GM23338 (cell line): Measurements from ENCODE around the gene PARP3. TPM values are rescaled to one million over a fixed set of nuclear protein-coding genes. Genes with fewer than 3 reads are reported as not detected.

Experiments
- ATAC-seq: fragments of 200-7000 bp; cut with Tn5 transposase; 3 replicates; pipeline ENCODE4 v1.9.1; 2020
- DNase-seq: peaks from one replicate; pipeline ENCODE4 v3.0.0-alpha.2; 2015; ENCODE audit warnings: low spot score
- H2AFZ ChIP-seq: fragments of 200-600 bp; sonication (generic); 2 replicates; pipeline ENCODE4 v1.8.0; 2016; ENCODE audit warnings: antibody characterized with exemption, mild to moderate bottlenecking, moderate library complexity
- H3F3A ChIP-seq: fragments of 200-600 bp; sonication (generic); replicated peaks from 2 replicates; pipeline ENCODE4 v1.8.0; 2017; ENCODE audit warnings: antibody characterized with exemption, mixed run types, low read depth
- H3K27ac ChIP-seq: fragments of 200-600 bp; sonication (generic); 2 replicates; pipeline ENCODE4 v1.6.1; 2016; ENCODE audit warnings: low read depth
- H3K27me3 ChIP-seq: fragments of 200-600 bp; sonication (generic); 2 replicates; pipeline ENCODE4 v1.8.0; 2016; ENCODE audit warnings: mild to moderate bottlenecking, mixed run types, moderate library complexity; ENCODE audit not compliant: insufficient read depth
- H3K36me3 ChIP-seq: fragments of 200-600 bp; sonication (generic); 2 replicates; pipeline ENCODE4 v1.8.0; 2016; ENCODE audit warnings: mild to moderate bottlenecking; ENCODE audit not compliant: insufficient read depth
- H3K4me1 ChIP-seq: fragments of 200-600 bp; sonication (generic); 2 replicates; pipeline ENCODE4 v1.8.0; 2016; ENCODE audit warnings: mild to moderate bottlenecking, moderate library complexity; ENCODE audit not compliant: insufficient read depth
- H3K4me2 ChIP-seq: fragments of 200-600 bp; sonication (generic); 2 replicates; pipeline ENCODE4 v1.7.1; 2017; ENCODE audit warnings: mixed run types
- H3K4me3 ChIP-seq: fragments of 200-600 bp; sonication (generic); 2 replicates; pipeline ENCODE4 v1.6.1; 2016; ENCODE audit warnings: mixed run types
- H3K79me2 ChIP-seq: fragments of 200-600 bp; sonication (generic); replicated peaks from 2 replicates; pipeline ENCODE4 v1.8.0; 2017; ENCODE audit warnings: mild to moderate bottlenecking; ENCODE audit not compliant: insufficient read depth
- H3K9me2 ChIP-seq: fragments of 200-600 bp; sonication (generic); 2 replicates; pipeline ENCODE4 v1.8.0; 2017; ENCODE audit not compliant: insufficient read depth
- H4K20me1 ChIP-seq: fragments of 200-600 bp; sonication (generic); replicated peaks from 2 replicates; pipeline ENCODE4 v1.8.0; 2017; ENCODE audit warnings: mild to moderate bottlenecking; ENCODE audit not compliant: insufficient read depth
- H3K27ac Mint-ChIP-seq: 2 replicates; pipeline ENCODE4 v1.8.0; 2020; ENCODE audit warnings: inconsistent platforms, mild to moderate bottlenecking, moderate library complexity, mixed read lengths
- H3K27me3 Mint-ChIP-seq: 3 replicates; pipeline ENCODE4 v1.8.0; 2022; ENCODE audit warnings: low read depth, mild to moderate bottlenecking, moderate library complexity, mixed read lengths, inconsistent platforms; ENCODE audit not compliant: insufficient read depth, poor library complexity
- H3K36me3 Mint-ChIP-seq: 3 replicates; pipeline ENCODE4 v1.8.0; 2021; ENCODE audit warnings: low read depth, mild to moderate bottlenecking, inconsistent platforms, moderate library complexity, mixed read lengths
- H3K4me1 Mint-ChIP-seq: 3 replicates; pipeline ENCODE4 v1.8.0; 2020; ENCODE audit warnings: mild to moderate bottlenecking, inconsistent platforms, mixed read lengths
- H3K4me3 Mint-ChIP-seq: 3 replicates; pipeline ENCODE4 v1.8.0; 2021; ENCODE audit warnings: moderate library complexity, mild to moderate bottlenecking, inconsistent platforms, mixed read lengths
- H3K9me3 Mint-ChIP-seq: 3 replicates; pipeline ENCODE4 v1.8.0; 2020; ENCODE audit warnings: moderate library complexity, mild to moderate bottlenecking, inconsistent platforms, mixed read lengths
- CREB1 ChIP-seq: fragments of 250-450 bp; sonication (Bioruptor Pico); IDR thresholded peaks from 2 replicates; pipeline ENCODE4 v1.5.0; 2020; ENCODE audit warnings: low read depth, mild to moderate bottlenecking, moderate library complexity
- CTCF ChIP-seq, 2 experiments: fragments of 200-600 bp in 1 of 2; sonication (generic) in 1 of 2; conservative IDR thresholded peaks; 2 replicates each; pipeline versions ENCODE4 v1.5.1 to v1.6.1; 2016 to 2017; ENCODE audit warnings: antibody characterized with exemption in 2 of 2, low read depth in 2 of 2, mild to moderate bottlenecking in 2 of 2, moderate library complexity in 1 of 2
- ETS1 ChIP-seq: IDR thresholded peaks from 2 replicates; pipeline ENCODE4 v1.6.1; 2016; ENCODE audit warnings: antibody characterized with exemption
- EZH2phosphoT487 ChIP-seq: fragments of 200-600 bp; sonication (generic); IDR thresholded peaks from one replicate; pipeline ENCODE4 v1.8.1; 2018; ENCODE audit warnings: antibody characterized with exemption; ENCODE audit not compliant: unreplicated experiment
- JUNB ChIP-seq: IDR thresholded peaks from one replicate; pipeline ENCODE4 v1.6.1; 2016; ENCODE audit warnings: antibody characterized with exemption; ENCODE audit not compliant: unreplicated experiment
- NANOG ChIP-seq: IDR thresholded peaks from 2 replicates; pipeline ENCODE4 v1.6.1; 2016; ENCODE audit warnings: antibody characterized with exemption, borderline replicate concordance
- POLR2AphosphoS5 ChIP-seq: IDR thresholded peaks from 2 replicates; pipeline ENCODE4 v1.6.1; 2016; ENCODE audit warnings: antibody characterized with exemption, low read depth
- REST ChIP-seq: IDR thresholded peaks from one replicate; pipeline ENCODE4 v1.6.1; 2018; ENCODE audit warnings: antibody characterized with exemption; ENCODE audit not compliant: unreplicated experiment
- ZNF114 ChIP-seq: fragments of 250-450 bp; sonication (Bioruptor Pico); IDR thresholded peaks from 2 replicates; pipeline ENCODE4 v1.5.0; 2020; ENCODE audit warnings: mild to moderate bottlenecking, moderate library complexity
- ZNF462 ChIP-seq: fragments of 250-450 bp; sonication (Bioruptor Pico); IDR thresholded peaks from 2 replicates; pipeline ENCODE4 v1.5.0; 2020; ENCODE audit warnings: mild to moderate bottlenecking, moderate library complexity
- polyA plus RNA-seq: library from polyadenylated mRNA; unstranded; fragments of >200 nt; fragmentation: Nextera tagmentation; extraction: Ambion mirVana; gene quantifications from 2 replicates; pipeline ENCODE4 v1.2.1, GENCODE V29; 2016
- total RNA-seq: library from RNA; depleted of rRNA; stranded (reverse); fragments of >200 nt; shearing (Covaris generic); gene quantifications from 2 replicates; pipeline ENCODE4 v1.2.3, GENCODE V29; 2014

The PARP3 gene
- total and polyA plus RNA-seq, 2 experiments from 2014 or later: 0.76 to 1.1 TPM

- Histone ChIP-seq H3F3A (no peaks in the 10 kb centered on the region), H3K27ac (no peak overlapping the region), H2AFZ (no peak overlapping the region), H3K9me2 (no peaks in the 10 kb centered on the region), H3K4me1 (no peaks in the 10 kb centered on the region), H3K79me2 (no peaks in the 10 kb centered on the region), H3K4me3 (no peak overlapping the region), H3K27me3 (peaks cover 18% of the 10 kb centered on the region; the same call in 1 of the 2 replicates), H4K20me1 (no peaks in the 10 kb centered on the region), H3K4me2 (no peak overlapping the region), H3K36me3 (no peaks in the 10 kb centered on the region)
- Mint-ChIP-seq H3K27me3 (peaks cover 23% of the 10 kb centered on the region), H3K4me1 (no peaks in the 10 kb centered on the region; the same call in 2 of the 3 replicates), H3K4me3 (no peak overlapping the region), H3K9me3 (no peaks in the 10 kb centered on the region), H3K36me3 (0 out of 3 replicates have a peak, but pooled peaks cover 2% of the 10 kb centered on the region), H3K27ac (no peak overlapping the region)
- ATAC-seq: no peak
- no peak for TF ChIP-seq CREB1 (CRISPR knock-in tag)
- TF ChIP-seq REST: no peak
- no peak for TF ChIP-seq ETS1
- no peak for TF ChIP-seq CTCF (conservative IDR thresholded peaks at IDR 0.05; ENCODE audit: low read depth in 2 of 2)
- no peak for TF ChIP-seq ZNF462 (CRISPR knock-in tag)
- no peak for TF ChIP-seq JUNB
- TF ChIP-seq NANOG: no peak
- TF ChIP-seq EZH2phosphoT487: no peak
- TF ChIP-seq POLR2AphosphoS5: no peak
- TF ChIP-seq ZNF114 (CRISPR knock-in tag): no peak
- no peak for DNase-seq
Observed at GRCh38 chr3:51948016-51948580, 5.9 kb downstream of the PARP3 start.
